Left cardiac atrium (tissue), 4 donors: ENCODE data around the gene SPRED2. TPM values are rescaled to one million over a fixed set of nuclear protein-coding genes. Genes with fewer than 3 reads are reported as not detected.
"Not testable (repeated sequence)": the region's sequence is repeated elsewhere in the genome, so short reads cannot be mapped to it uniquely, and the experiment has no call there.

Experiments
- ATAC-seq, 2 donors: fragments of 200-7000 bp; cut with Tn5 transposase; one replicate each; pipeline ENCODE4 v1.9.1; 2020; ENCODE audit warnings: mild to moderate bottlenecking in 2 of 2, moderate library complexity in 2 of 2
- DNase-seq: peaks from one replicate; pipeline ENCODE4 v3.0.0-alpha.2; 2020
- intact Hi-C, 2 donors: fragments of 100-400 bp; cut with DNase I; formaldehyde crosslinking; loops; one replicate each; pipeline versions ENCODE4 v1.14.1 to v1.15.1; 2022 to 2023
- total RNA-seq, 2 donors: library from RNA; stranded (reverse); fragmentation: NEBNext Ultra II Directional; extraction: Animal tissue kit (Norgen Biotek cat#: 25700); gene quantifications; one replicate each; pipeline ENCODE4 v1.2.1, GENCODE V29; 2021
- donor health status: DM: no; HTN: yes; CAD: no.
- donor health status: DM: no; HTN: yes; CAD: no; lungs with severe emphysema.
- donor health status: DM: yes; HTN: yes; CAD: no.
- donor health status: Dilated cardiomyopathy.

The SPRED2 gene
- total RNA-seq, 2 donors from 2014 or later = 19.8 to 26.4 TPM

- intact Hi-C loops = no loop called here
- ATAC-seq (no peak), DNase-seq (no peak)
These were observed 75.1 kb downstream of the SPRED2 start for GRCh38 chr2:65357095-65357958.

GRCh38 chr2:65355186-65355831 lies 77.1 kb downstream of the SPRED2 start:
- ATAC-seq (no peak), DNase-seq (no peak)
- intact Hi-C loops = no loop called here

- no peak for ATAC-seq
- DNase-seq = no peak
- intact Hi-C loops = no loop called here
These were observed 77.6 kb downstream of the SPRED2 start for GRCh38 chr2:65354773-65355172.

GRCh38 chr2:65353927-65354326 lies 78.5 kb downstream of the SPRED2 start:
- ATAC-seq = no peak
- no peak for DNase-seq
- intact Hi-C loops = no loop called here

- no peak for ATAC-seq
These were observed 79.4 kb downstream of the SPRED2 start for GRCh38 chr2:65353046-65353445.

GRCh38 chr2:65351948-65352595 lies 80.3 kb downstream of the SPRED2 start:
- intact Hi-C loops = no loop called here
- ATAC-seq (no peak), DNase-seq (no peak)

More at GRCh38 chr2:65353046-65353445, 79.4 kb downstream of the SPRED2 start:
- intact Hi-C loops = no loop called here
- DNase-seq = no peak

GRCh38 chr2:65351234-65351947 lies 81.0 kb downstream of the SPRED2 start:
- intact Hi-C loops = no loop called here
- DNase-seq (no peak), ATAC-seq (peak; percentile 65 to 82)

- ATAC-seq (peak in 1 of 2 donors; percentile 20), DNase-seq (no peak)
- intact Hi-C loops = no loop called here
These were observed 81.7 kb downstream of the SPRED2 start for GRCh38 chr2:65350651-65351056.

- ATAC-seq = peak in 1 of 2 donors; percentile 16
- peak; percentile 72 for DNase-seq
- intact Hi-C loops = no loop called here
These were observed 82.5 kb downstream of the SPRED2 start for GRCh38 chr2:65349863-65350262.

- intact Hi-C loops = no loop called here
- DNase-seq (no peak), ATAC-seq (no peak)
These were observed 84.5 kb downstream of the SPRED2 start for GRCh38 chr2:65347913-65348312.

GRCh38 chr2:65345631-65346030 lies 86.8 kb downstream of the SPRED2 start:
- ATAC-seq (no peak), DNase-seq (no peak)
- intact Hi-C loops = no loop called here

- DNase-seq (no peak), ATAC-seq (no peak)
- intact Hi-C loops = no loop called here
These were observed 87.7 kb downstream of the SPRED2 start for GRCh38 chr2:65344689-65345088.

GRCh38 chr2:65344182-65344581 lies 88.2 kb downstream of the SPRED2 start:
- intact Hi-C loops = no loop called here
- DNase-seq (no peak), ATAC-seq (no peak)

- intact Hi-C loops = no loop called here
- ATAC-seq (no peak), DNase-seq (no peak)
These were observed 89.0 kb downstream of the SPRED2 start for GRCh38 chr2:65343386-65343785.

GRCh38 chr2:65340898-65341681 lies 91.3 kb downstream of the SPRED2 start:
- DNase-seq (no peak), ATAC-seq (no peak)
- intact Hi-C loops = no loop called here

GRCh38 chr2:65339648-65340047 lies 92.8 kb downstream of the SPRED2 start:
- intact Hi-C loops = no loop called here
- DNase-seq (no peak), ATAC-seq (no peak)

GRCh38 chr2:65338830-65339495 lies 93.4 kb downstream of the SPRED2 start:
- DNase-seq, intact Hi-C loops, ATAC-seq: not testable (repeated sequence)

GRCh38 chr2:65337915-65338314 lies 94.5 kb downstream of the SPRED2 start:
- ATAC-seq, DNase-seq, intact Hi-C loops: not testable (repeated sequence)
